Activated CD8-positive, alpha-beta memory T cell treated with anti-CD3 and anti-CD28 coated beads, Interleukin-2, amount 50 U/mL, for 24 hours (primary cell): Measurements from ENCODE around the gene TGM4.
A peak's percentile ranks its signal among the peaks of the same experiment; 100 is the strongest.

ENCODE experiments used
- DNase-seq: peaks from one replicate; pipeline ENCODE4 v3.0.0-alpha.2; 2020; ENCODE audit errors: extremely low read depth

Gene TGM4

GRCh38 chr3:44880284-44880683 is 5.9 kb downstream of the TGM4 start:
- no peak for DNase-seq

DNA sequence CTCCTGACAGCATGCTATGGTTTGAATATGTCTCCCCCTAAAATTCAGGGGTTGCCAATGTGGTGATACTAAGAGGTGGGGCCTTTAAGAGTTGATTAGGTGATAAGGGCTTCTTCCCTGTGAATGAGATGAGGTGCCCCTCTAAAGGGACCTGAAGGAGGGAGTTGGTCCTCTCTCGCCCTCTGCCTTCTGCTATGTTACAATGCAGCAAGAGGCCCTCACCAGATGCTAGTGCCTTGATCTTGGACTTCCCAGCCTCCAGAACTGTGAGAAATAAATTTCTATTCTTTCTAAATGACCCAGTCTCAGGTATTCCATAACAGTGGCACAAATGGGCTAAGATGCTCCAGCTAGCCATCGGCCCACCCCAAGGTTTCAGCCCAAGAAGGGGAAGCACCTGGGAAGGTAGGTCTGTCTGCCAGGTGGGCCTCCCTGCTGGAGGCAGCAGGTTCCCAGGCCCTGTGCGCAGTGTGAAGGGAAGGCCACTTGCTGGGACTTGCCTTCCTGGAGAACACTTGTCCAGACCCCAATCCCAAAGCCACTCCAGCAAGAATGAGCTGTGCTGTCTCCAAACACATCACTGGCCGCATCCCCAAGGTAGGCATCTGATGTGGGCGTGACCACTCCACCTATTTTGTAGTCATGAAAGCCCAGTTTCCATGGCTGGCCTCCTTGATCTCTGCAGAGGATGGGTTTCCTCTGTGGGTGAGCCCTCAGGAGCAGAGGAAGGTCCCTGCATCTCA is 9.0 kb downstream of the TGM4 start:
- no peak for DNase-seq

DNA sequence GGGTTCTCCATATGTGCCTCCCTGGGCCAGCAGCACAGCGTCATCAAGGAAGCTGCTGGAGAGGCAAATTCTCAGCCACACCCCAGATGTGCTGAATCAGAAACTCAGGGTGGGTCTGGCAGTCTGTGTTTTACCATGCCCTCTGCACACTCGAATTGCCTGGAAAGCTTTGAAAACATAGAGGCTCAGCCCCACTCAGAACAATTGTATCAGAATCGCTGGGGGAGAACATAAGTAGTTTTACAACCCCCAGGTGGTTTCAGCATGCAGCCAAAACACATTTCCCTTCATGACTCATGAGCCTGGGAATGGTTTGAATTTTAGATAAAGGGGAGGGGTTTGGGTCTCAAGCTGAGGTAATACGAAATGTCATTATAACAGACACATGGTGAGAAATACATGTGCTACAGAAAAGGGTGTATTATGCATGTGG is 9.6 kb downstream of the TGM4 start:
- no peak for DNase-seq

- no peak for DNase-seq
These were observed 11.2 kb downstream of the TGM4 start for GRCh38 chr3:44885618-44886017.

DNA sequence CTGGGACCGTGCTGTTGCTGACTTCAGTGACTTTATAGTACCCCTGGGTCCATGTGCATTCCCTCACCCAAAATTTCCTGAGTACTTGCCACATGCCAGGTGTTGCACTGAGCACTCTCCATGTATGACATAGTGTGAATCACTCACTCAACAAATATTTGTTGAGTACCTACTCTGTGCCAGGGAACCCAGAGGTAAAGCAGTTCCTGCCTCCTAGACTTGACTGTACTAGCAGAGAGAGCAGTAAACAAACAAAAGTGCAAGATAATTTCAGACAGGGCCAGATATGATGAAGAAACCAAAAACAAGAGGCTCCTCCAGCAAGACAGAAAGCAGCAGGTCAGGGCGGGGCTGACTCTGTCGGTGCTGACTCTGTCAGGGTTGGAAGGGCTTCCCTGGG is 12.2 kb downstream of the TGM4 start:
- DNase-seq = no peak

DNA sequence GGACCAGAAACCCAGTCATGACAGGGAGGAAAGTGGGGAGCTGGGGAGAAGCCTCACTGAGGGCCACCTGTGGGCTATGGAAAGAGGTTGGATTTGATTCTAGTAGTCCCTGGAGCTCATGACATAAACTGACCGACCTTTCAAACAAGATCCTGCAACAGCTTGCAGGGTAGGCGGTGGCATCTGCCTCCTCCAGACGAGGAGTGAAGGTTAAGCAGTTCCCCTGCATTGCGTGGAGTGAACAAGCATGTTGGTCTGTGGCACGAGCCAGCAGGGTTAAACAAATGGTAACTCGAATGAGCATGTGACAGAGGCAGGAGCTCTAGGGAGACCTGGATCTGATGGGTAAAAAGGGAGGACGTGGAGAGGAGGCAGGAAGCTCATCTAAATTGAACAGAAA is 12.7 kb downstream of the TGM4 start:
- DNase-seq = no peak

DNA sequence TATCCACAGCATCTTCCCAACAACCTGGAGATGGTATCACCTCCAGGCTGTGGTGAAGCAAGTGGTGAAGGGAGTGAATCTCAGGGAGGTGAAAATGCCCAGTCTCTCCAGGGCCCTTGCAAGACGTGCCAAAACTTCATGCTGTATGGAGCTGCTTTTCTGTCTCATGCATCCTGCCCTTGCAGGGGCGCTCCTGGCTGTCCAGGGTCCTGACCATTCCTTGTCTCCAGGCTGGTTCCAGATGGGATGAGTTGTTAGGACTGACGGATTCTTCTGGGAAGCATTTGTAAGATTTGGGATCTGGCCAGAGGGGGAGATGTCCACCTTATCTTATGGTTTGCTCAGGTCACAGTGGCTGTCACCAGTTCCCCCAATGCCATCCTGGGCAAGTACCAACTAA is 15.8 kb downstream of the TGM4 start:
- DNase-seq = no peak

- no peak for DNase-seq
These were observed 16.4 kb downstream of the TGM4 start for GRCh38 chr3:44890852-44891251.

DNA sequence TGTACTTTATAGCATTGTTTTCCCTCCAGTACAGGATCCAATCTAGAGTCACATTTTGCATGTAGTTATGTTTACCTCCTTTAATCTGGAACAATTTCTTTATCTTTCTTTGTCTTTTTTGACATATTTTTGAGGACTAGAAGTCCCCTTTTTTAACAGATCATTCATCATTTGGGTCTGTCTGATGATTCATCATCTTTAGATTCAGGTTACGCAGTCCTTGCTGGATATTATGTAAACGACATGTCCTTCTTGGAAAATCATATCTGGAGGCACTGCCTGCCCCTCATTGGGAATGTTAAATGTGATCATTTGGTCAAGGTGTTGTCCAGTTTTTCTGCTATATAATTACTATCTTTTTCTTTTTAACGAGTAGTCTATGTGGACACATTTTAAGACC is 18.3 kb downstream of the TGM4 start:
- DNase-seq = no peak

- DNase-seq = no peak
These were observed 18.7 kb downstream of the TGM4 start for GRCh38 chr3:44893097-44893496.

GRCh38 chr3:44894485-44894884 is 20.1 kb downstream of the TGM4 start:
- DNase-seq = no peak

GRCh38 chr3:44896440-44896839 is 22.0 kb downstream of the TGM4 start:
- no peak for DNase-seq

GRCh38 chr3:44899683-44900367 is 25.4 kb downstream of the TGM4 start:
- no peak for DNase-seq

- DNase-seq = no peak
These were observed 28.2 kb downstream of the TGM4 start for GRCh38 chr3:44902628-44903027.

DNA sequence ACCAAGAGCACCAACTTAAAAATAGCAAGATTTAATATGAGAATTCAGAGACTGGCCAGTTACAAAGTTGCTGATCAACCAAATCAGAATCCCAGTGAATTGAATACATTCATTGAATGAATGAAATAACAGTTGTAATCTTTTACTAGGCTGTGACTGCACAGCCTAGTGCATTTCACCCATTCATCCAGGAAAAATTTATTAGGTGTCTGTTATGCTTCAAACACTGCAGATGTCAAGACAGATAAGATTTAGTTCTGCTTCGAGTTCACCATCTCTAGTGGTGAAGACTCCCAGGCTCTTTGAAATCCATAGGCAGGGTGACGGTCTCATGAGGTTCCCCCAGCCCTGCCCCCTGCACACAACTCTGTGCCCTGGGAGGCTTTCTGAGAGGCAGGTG is 28.9 kb downstream of the TGM4 start:
- DNase-seq = no peak

- DNase-seq = no peak
These were observed 29.3 kb downstream of the TGM4 start for GRCh38 chr3:44903751-44904150.

DNA sequence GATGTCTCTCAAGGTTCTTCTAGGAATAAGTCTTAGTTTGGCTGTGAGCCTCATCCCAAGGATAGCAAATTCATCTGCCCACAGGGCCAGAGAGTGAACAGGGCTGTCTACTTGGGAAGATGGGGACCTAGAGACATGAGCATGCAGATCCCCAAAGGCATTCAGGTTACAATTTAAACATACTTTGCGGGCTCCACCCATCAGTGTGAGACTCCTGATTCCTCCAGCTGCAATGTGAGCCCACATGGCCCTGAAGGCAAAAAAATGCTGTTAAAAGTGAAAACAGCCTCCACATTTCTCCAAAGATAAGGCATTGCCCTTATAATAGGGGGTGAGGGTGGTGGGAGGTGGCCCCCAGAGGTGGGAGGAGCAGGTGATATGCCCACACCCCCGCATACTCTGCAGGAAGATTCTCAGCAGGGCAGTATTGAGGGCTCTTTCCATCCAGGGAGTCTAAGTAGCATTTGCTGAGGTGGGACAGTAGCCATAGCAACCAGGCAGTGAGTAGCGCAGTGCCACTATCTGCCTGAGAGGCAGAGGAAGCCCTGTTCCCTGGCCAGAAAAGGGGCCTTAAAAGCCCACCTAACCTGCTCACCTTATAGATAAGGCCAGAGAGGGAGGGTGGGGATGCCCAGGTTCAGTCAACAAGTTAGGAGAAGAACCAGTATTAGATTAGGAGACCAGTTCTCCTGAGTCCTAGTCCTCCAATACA is 31.2 kb downstream of the TGM4 start:
- no peak for DNase-seq

DNA sequence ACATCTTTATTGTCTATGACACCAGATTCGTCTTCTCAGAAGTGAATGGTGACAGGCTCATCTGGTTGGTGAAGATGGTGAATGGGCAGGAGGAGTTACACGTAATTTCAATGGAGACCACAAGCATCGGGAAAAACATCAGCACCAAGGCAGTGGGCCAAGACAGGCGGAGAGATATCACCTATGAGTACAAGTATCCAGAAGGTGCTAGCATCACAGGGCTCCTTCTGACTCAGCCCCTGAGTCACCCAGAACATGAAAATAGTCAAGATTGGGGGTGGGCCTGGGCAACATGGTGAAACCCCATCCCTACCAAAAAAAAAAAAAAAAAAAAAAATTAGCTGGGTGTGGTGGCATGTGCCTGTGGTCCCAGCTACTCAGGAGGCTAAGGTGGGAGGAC is 32.6 kb downstream of the TGM4 start:
- no peak for DNase-seq

DNA sequence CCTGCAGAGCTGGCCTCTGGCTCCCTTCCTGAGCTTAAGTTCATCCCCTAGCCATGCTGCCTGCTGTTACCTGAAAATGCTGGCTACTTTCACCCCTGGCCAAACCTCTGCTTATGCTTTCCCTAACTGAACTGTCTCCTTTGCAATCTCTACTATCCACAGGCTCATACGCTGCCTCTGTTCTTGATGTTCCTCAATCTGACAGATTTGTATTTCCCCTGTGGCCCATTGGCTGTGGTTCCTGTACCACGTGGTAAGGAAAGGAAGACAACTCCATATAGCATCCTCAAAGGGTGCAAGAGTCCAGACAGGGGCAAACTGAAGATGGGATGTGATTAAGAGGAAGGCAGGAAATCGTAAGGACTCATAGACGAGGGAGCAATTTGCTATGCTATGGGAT is 33.2 kb downstream of the TGM4 start:
- no peak for DNase-seq

DNA sequence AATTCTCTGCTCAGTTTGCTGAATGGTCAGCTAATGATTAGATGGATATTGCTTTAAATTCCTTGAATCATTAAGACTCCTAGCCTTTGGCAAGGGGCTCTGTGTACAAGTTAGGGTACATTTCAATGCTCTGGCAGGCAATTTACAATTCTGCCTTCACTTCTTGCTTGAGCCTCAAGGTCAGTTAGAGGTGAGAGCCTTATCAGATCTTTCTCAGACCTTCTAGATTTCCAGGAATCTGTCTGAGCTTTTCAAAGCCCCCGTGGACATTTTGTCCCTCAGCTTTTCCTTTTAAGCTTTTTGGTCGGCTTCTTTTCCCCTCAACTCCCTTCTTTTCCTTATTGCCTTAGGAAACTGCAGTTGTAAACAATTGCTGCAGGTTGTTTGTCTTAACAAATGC is 34.7 kb downstream of the TGM4 start:
- DNase-seq = no peak

- DNase-seq = no peak
These were observed 36.3 kb downstream of the TGM4 start for GRCh38 chr3:44910693-44911092.

DNA sequence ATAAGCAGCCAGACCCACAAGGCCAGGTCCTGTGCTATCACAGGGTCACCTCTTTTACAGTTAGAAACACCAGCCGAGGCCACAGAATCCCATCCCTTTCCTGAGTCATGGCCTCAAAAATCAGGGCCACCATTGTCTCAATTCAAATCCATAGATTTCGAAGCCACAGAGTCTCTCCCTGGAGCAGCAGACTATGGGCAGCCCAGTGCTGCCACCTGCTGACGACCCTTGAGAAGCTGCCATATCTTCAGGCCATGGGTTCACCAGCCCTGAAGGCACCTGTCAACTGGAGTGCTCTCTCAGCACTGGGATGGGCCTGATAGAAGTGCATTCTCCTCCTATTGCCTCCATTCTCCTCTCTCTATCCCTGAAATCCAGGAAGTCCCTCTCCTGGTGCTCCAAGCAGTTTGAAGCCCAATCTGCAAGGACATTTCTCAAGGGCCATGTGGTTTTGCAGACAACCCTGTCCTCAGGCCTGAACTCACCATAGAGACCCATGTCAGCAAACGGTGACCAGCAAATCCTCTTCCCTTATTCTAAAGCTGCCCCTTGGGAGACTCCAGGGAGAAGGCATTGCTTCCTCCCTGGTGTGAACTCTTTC is 39.6 kb downstream of the TGM4 start:
- DNase-seq = peak; percentile 10

GRCh38 chr3:44914936-44915335 is 40.5 kb downstream of the TGM4 start:
- no peak for DNase-seq
